ENCODE measurements around the gene NDOR1. TPM values are rescaled to one million over a fixed set of nuclear protein-coding genes. Genes with fewer than 3 reads are reported as not detected.
A peak's percentile ranks its signal among the peaks of the same experiment; 100 is the strongest.

The NDOR1 gene
- total RNA-seq, 1 experiment from 2014 or later: 23.8 TPM

DNA sequence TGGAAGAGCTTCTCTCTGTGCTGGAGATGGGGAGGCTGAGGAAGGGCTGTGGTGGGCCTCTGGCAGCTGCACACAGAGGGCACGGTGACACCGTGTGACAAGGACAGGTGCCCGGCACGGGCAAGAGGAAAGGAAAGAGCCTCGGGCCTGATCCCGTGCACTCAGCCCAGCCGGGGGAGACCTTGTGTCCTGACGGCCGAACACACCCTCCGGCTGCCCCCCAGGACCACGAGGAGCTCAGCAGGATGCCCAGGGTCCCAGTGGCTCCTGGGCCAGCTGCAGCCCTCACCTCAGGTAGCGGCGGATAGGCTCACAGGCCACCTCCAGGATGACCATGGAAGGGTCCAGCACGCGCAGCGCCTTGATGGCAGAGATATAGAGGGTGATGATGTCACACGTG lies 22.7 kb upstream of the NDOR1 start:
- DNase-seq (ENCODE audit: low spot score): no peak

DNA sequence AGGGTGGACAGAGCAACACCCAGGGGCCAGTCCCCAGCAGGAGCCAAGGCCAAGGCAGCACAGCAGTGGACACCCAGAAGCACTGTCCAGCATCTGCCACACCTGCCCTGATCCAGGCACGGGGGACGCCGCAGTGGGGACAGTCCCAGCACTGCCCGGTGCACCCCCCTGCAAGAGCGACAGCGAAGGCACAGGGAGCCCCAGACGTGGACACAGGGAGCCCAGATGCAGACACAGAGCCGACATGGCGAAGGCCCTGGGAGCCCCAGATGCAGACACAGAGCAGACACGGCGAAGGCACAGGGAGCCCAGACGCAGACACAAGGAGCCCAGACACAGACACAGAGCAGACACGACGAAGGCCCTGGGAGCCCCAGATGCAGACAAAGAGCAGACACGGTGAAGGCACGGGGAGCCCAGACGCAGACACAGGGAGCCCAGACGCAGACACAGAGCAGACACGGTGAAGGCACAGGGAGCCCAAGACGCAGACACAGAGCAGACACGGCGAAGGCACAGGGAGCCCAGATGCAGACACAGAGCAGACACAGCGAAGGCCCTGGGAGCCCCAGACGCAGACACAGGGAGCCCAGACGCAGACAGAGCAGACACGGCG lies 21.4 kb upstream of the NDOR1 start:
- DNase-seq (ENCODE audit: low spot score): no peak

DNA sequence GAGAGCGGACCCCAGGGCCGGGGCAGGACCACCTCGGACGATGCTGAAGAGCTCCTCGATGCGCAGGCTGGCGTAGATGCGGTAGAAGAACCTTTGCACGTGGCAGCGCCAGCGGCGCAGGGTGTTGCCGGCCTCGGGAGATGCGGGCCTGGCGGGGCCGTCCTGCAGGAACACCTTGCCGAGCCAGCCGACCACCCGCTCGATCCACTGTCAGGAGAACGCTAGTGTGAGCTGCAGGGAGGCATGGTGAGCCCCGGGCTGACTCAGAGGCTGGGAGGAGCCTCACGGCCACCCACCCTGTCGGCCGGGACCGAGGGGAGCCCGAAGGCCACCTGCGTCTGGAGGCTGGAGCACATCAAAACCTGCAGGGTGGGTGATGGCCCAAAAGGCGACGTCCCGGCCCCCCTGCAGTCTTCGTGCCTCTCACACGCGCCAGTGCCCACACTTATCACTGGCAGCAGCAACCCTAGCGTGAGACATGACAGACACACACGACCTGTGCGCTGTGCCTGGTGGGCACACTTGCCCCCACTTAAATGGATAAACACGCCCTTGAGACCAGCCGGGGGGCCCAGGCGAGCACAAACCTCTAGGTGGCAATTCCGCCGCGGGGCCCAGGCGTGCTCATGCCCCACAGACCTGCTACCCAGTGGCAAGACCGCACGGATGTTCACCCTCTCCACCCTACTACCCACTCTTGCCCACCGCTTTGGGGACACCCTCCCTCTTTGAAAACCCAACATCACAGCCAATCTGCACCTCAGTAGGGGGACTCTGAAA lies 20.4 kb upstream of the NDOR1 start:
- no peak for DNase-seq (ENCODE audit: low spot score)

DNA sequence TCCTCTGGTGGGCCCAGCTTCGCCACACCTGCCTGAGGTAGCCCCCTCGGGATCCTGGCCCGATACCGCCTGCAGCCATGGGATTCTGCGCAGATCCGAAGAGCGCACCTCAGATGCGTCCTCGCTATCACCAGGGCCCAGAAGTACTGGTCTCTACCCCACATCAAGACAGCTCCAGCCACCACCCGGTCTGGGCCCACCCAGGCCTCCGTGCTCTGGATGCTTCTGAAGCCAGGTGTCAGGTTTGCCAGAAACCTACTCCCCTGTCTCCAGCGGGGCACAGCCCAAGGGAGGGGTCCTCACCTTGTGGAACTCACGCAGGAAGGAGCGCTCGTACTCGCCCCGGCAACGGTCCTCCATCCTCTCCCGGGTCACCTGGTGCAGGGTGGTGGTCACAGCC lies 19.6 kb upstream of the NDOR1 start:
- no peak for DNase-seq (ENCODE audit: low spot score)

DNA sequence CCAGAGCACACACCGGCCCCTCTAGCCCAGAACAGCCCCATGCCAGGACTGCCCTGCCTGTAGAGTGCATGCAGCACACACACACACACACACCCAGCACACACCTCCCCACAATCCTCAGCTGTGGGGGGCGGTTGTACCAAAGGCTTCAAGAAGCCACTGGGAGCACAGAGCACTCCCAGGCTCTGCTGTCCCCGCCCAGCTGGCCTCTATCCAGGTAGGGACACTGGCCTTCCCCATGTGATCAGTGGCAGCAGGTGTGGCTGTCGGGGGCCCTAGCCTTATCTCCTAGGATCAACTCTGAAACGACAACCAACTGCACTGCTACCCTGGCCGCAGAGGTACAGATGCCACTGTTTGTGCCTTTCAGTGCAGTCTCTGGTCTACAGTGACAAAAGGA lies 19.1 kb upstream of the NDOR1 start:
- no peak for DNase-seq (ENCODE audit: low spot score)

DNA sequence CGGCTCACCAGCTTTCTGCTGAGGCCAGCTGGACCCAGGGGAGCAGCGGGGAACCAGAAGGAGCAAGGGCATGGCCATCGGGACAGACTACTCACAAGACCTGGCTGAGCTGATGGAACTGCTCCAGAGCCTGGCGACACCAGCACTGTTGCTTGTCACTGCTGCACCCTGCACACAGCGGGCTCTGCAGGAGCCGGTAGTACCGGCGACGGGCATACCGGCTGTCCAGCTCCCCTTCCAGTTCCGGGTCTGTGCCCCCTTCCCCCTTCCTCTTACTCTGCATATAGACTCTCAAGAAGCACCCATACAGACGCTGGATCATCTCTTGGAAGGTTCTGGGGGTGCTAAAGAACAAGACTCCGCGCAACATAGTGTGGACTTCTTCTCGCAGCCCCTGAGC lies 18.1 kb upstream of the NDOR1 start:
- DNase-seq (ENCODE audit: low spot score): no peak

DNA sequence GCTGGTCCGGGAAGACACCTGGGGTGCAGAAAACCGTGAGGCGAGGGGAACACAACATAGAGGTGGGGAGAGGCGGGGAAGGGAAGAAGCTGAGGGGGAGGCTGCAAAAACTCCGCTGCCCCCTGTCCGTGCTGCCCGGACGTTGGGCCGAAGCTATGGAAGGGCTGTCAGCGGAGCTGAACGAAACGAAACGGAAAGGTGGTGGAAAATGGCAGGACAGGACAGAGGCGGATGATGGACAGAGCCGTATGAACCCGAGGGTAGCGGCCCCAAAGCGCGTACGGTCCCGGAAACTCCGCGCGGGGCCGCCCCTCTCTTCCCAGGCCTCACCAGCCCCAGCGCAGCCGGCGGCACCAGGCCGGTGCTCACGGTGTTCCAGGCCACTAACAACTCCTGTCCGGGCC lies 17.4 kb upstream of the NDOR1 start:
- DNase-seq (ENCODE audit: low spot score): no peak

DNA sequence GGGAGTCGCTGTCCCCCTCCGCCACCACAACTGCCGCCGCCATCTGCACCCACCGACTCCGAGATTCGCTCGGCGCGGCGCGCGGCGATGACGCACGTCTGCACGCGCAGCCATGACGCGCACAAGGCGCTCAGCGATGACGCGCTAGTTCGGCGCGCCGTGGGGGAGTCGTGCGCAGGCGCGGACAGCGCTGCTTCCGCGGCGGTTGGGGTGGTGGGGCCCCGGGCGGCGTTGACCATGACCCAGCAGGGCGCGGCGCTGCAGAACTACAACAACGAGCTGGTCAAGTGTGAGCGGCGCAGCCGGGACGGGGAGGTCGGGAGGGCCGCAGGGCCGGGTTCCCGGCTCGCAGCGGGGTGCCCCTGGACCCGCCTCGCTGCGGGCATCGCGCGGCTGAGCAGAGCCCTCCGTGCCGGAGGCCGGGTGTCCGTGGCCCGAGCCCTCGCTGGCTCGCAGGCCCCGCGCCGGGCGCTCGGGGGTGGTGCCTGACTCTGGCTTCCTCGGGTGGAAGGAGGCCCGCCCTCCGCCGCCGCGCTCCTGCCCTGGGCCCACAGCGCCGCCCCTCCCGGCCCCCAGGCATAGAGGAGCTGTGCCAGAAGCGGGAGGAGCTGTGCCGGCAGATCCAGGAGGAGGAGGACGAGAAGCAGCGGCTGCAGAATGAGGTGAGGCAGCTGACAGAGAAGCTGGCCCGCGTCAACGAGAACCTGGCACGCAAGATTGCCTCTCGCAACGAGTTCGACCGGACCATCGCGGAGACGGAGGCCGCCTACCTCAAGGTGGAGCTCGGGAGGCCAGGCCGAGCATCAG lies 16.8 kb upstream of the NDOR1 start, which contains the start of the genes ANAPC2 and SSNA1:
TSS of gene ANAPC2 (minus strand) at position 71 of the 807 bp plus-strand sequence. CDS start at position 43, 28 bp downstream.
TSS of gene SSNA1 (plus strand) at position 187 of the 807 bp plus-strand sequence. CDS start at position 238, 51 bp downstream.
- DNase-seq (ENCODE audit: low spot score): peak; percentile 92

DNA sequence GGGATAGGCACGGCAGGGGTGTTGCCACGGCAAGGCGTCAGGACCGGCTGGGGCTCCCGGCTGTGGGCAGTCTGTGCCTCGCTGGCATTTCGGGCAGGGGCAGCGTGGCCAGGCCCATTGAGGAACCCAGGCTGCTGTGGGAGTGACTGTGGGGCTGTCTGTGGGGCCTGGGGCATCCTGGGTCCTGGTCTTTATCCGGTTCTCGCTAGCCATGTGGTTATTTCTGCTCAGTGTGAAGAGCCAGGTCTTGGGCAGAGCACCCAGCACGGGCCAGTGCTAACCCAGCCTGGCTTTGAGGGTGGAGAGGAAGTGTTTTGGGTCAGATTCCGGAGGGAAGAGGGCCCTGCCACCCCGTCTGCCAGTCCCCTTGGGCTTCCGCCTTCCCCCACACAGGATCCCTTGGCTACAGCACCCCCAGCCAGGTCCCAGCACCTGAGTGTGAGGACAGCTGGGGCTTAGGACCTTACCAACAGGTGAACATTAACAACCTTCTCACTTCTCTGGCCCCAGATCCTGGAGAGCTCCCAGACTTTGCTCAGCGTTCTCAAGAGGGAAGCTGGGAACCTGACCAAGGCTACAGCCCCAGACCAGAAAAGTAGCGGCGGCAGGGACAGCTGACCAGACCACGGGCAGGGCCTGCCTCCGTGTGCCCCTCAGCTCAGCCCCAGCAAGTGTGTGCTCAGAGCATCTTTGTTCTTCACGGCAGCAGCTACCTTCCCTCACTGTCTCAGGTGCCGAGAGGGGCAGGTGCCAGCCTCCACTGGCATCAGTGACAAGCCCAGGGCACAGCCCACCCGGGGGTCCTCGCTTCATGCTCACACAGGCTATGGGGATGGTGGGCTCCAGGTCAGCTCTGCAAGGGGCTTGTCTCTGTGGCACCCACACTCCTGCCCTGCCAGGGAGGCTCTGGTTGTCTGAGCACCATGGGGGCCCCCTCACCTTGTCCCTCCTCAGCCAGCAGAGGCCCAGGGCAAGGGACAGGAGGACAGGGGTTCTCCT lies 15.9 kb upstream of the NDOR1 start:
- no peak for DNase-seq (ENCODE audit: low spot score)

DNA sequence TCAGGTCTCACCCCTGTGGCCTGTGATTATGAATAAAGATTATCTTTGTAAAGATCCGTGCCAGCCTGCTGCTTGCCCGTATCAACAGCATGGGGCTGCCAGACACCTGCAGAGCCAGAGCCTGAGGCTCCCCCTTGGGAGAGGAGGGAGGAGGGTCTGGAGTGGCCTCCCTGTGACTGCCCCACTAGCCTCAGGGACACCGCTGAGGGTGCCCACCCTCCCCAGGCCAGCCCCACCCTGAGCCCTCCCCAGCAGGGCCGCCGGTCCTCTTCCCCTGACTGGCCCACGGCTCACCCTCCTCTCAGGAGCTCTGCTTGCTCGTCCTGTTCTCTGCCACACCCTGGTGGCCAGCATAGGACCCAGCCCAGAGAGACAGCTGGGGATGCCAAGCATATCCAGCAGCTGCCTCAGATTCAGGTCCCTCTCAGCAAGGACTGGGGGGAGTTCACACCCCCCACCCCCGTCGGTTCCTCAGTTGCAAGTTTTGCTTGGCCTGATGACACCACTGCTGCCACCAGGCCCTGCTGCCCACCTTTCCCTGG lies 15.1 kb upstream of the NDOR1 start:
- DNase-seq (ENCODE audit: low spot score): no peak

DNA sequence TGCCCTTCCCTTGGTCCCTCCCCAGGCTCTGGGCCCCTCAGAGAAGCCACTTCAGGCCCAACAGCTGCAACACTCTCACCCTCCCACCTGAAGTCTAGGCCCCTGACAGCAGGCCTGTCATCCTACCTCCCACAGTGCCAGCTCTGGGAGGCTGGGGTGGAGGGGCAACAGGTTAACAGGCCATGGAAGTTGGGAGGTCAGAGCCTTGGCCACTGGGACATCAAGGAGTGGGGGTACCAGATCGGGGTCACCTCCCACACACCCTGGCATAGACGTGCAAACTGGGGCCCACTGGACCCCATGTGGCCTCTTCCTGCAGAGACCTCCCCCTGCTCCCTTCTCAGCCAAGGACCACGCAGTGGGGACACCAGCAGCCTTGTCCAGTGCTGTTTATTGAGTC lies 14.3 kb upstream of the NDOR1 start:
- no peak for DNase-seq (ENCODE audit: low spot score)

DNA sequence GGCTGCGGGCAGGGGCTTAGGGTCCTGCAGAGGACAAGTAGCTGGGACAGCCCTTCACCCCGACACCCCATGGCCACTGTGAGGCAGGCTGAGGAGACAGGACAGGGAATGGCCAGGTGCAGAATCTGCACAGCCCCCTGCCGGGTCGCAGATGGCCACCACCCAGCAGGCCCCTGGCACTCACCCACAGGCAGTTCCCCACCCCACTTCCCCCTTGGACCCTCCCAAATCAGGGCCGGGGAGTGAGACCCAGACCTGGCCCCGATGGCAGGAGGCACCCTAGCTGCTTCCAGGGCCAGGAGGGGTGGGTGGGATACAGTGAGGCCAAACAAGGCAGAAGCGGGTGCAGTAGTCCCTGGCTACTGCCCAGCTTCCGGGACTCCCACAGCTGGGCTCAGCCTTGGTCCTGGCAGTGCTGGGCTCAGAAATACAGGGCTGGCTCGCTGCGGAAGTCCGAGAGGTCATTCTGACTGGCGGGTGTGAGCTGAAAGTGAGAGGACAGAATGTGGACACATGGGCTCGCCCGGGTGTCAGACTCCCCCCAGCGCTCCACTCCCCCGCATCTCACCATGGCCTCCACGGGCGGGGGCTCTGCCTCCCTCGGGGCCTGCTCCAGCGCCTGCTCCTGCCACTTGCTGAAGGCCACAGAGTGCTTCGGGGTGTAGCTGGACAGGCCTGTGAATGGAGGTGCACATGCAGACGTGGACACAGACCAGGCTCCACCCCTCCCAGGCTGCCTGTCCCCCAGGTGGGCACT lies 13.6 kb upstream of the NDOR1 start:
- no peak for DNase-seq (ENCODE audit: low spot score)

DNA sequence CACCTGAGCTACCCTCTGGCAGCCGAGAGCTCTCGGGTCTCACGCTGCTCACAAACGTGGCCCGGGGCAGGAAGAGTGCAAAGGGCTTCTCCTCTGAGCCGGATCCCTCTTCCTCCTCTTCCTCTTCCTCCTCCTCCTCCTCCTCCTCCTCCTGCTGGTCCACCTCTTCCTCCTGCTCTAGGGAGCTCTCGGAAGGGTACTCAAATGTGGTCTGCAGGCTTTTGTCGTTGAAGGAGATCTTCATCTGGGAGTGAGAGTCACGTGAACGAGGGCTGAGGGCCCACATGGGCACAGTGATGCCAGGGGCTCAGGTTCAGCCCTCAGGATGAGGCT lies 13.1 kb upstream of the NDOR1 start:
- DNase-seq (ENCODE audit: low spot score): no peak

DNA sequence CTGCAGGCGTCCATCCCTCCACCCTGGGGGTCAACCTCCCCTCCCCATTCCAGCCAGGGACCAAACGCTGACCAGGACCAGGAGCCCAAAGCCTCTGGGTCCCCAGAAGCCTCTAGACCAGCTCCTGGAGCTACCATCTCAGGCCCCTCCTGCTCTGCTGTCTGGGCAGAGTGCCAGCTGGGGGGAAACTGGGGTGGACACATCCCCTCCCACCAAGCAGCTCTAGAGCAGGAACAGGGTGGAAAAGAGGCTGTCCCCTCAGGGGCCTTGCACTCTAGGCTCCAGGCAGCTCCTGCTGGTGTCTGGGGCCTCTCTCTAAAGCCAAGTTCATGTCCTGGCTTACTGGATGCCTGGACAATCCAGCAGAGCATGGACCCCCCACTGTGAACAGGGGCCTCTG lies 12.6 kb upstream of the NDOR1 start:
- no peak for DNase-seq (ENCODE audit: low spot score)

DNA sequence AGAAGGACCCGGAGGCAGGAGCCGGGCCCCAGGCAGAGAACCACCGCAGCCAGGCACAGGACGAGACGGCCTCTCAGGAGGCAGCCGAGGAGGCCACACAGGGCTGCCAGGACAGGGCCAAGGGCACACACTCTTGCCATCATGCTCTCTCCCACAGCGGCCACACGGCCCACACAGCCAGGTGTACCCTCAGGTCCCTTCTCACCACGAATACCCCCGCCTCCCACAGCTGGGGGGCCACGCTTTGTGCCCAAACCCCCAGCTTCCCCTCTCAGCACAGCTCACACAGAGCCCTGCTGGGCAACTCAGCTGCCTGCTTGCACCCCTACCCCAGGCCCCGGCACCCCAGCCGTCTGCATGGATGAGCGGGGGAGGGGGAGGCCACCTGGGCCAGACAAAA lies 11.7 kb upstream of the NDOR1 start:
- DNase-seq (ENCODE audit: low spot score): no peak

DNA sequence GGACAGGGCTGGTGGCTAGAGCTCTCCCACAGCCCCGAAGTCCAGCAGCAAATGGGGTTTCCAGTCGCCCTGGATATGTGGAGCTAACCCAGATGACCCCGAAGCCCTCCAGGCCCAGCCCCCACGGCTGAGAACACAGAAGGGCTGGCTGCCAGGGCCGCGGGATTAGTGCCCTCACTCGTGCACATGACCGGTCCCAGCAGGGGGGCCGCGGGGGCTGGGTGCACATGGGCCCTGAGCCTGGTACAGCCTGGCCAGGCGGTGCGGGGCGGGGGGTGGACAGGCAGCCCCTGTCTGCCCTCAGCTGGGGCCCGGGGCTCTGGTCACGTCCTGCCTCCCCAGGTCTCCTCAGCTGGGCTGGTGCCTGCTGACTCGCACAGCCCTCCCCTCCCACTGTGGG lies 11.1 kb upstream of the NDOR1 start:
- no peak for DNase-seq (ENCODE audit: low spot score)

DNA sequence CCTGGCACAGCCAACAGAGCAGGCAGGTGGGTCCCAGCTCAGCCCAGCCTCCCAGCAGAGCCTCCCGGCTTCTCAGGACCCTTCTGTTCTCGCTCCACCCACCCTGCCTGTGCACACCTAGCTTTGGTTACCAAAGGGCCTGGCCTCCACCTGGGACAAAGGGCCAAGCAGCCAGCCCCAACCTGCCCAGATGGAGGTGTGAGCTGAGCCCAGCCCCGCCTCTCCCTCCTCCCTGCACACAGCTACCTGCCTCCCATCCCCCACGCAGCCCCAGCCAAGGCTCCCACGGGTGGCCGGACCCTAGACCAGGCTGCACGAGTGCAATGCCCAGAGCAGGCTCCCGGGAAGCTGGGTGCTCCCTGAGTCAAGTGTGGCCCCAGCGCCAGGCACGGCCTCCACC lies 10.6 kb upstream of the NDOR1 start:
- no peak for DNase-seq (ENCODE audit: low spot score)

DNA sequence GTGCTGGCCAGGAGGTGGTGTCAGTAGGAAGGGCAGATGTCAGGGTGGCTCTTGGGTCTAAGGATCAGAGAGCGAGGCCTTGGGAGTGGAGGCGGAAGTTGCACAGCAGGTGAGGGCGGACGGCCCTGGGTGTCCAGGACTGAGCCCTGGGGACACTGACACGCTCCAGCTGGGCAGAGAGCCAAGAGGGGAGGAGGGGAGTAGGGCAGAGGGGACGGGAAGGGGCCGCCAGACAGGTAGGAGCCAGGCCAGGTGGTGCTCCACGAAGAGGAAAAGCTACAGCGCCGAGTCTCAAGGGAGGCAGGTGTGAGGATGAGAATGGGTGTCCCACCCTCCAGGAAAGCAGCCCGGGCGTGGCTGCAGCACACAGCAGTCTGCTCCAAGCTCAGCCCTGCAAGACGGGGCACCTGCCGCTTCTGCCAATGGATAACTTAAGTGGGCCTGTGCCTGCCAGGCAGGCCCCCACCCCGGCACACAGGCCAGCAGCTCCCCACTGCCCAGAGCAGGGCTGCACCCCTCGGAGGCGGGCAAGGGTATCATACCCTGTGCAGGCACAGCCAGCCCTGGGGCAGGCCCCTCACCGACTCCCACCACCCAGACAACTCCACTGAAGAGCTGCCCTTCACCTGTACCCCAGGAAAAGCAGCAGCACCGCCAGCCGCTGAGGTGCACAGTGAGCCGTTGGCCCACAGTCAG lies 9.8 kb upstream of the NDOR1 start:
- DNase-seq (ENCODE audit: low spot score): no peak

DNA sequence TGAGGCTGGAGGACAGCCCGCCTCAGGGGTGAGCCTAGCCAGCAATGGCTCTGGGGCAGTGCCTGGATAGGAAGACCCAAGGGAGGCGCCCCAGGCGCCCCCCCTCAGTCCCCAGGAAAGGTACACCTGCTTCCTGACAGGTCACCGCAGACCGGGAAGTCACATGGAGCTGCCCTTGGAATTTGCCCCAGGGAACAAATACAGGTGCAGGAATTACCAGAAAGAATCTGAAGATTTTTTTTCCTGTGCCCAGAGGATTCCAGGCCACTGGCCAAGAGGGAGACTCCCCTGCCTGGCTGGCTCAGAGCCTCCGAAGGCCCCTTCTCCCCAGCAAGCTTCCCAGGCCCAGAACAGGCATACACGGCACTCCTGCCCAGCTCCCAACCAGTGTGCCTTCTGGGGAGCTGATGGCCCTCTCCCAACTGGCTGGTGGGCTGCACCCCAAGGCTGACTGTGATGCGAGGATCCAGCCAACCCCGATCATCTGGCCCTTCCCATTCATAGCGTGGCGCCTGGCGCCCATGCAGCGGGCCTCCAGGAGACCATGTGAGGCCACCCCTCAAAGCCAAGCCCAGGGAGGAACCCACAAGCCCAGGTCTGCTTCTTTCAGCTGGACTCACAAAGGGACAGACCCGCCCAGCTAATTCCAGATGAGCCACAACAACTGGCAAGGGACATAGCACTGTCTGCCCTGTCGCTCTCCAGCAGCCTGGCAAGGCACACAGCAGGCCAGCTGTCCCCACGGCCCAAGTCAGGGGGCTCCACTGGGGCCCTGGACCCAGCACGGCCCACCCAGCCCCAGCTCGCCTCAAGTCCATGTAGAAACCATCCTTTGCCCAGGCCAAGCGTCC lies 7.2 kb upstream of the NDOR1 start:
- DNase-seq (ENCODE audit: low spot score): peak; percentile 61

Data from A172 (cell line).